Stimulated activated CD4-positive, alpha-beta T cell treated with anti-CD3 and anti-CD28 coated beads, Interleukin-12 subunit alpha, Interleukin-12 subunit beta, amount 100 ng/mL, for 4 hours (primary cell): ENCODE measurements around the gene ANKEF1.
"Not testable (repeated sequence)": the region's sequence is repeated elsewhere in the genome, so short reads cannot be mapped to it uniquely, and the experiment has no call there.

Experiments
- DNase-seq: peaks from one replicate; pipeline ENCODE4 v3.0.0-alpha.2; 2020

Gene ANKEF1

DNA sequence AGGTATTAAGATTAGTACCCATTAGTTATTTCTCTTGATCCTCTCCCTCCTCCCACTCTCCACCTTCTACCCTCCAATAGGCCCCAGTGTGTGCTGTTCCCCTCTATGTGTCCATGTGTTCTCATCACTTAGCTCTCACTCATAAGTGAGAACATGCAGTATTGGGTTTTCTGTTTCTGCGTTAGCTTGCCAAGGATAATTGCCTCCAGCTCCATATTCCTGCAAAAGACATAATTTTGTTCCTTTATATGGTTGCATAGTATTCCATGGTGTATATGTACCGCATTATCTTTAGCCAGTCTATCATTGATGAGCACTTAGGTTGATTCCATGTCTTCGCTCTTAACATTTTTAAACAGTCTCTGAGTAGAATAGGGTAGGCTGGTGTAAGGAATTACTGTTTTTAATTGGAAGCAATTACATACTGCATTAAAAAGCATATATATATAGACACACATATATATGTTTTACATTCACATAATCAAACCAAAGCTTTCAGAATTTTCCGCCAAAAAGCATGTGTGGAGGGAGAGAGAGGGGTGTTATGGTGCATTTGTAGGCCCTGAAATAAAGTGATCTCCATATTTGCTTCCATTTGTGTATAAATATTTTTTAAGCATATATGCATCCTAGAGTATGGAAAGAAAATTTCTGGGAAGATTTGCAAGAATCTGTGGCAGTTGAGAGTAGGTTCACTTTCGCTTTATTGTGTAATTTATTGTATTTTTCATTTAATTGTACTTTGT, 709 bp upstream of the ANKEF1 start:
- DNase-seq, result no peak

GRCh38 chr20:10036321-10036720, 1.5 kb downstream of the ANKEF1 start:
- not testable (repeated sequence) for DNase-seq

- no peak for DNase-seq
Observed at GRCh38 chr20:10040070-10040975, 5.5 kb downstream of the ANKEF1 start.

GRCh38 chr20:10042086-10042485, 7.3 kb downstream of the ANKEF1 start:
- DNase-seq, result no peak

DNA sequence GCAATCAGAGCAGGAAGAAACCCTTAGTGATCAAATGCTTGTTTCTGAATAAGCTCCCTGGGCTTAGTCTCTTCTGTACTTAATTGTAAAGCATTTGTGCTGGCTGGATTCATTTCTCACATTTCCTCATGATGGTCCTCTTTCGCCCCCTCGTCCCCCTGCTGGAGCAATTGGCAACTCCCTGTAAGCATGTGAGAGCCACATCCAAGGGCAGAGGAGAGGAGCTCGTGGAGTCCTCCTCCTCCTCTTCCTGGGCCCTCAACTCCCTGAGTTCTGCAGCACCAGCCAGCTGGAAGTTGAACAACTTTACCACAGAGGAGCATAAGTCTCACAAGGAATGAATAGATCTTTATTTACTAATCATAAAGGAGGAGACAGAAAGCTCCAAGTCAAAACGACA, 12.6 kb downstream of the ANKEF1 start:
- no peak for DNase-seq

- DNase-seq, result no peak
Observed at GRCh38 chr20:10051185-10051584, 16.4 kb downstream of the ANKEF1 start.

GRCh38 chr20:10059006-10059405, 24.2 kb downstream of the ANKEF1 start:
- no peak for DNase-seq

DNA sequence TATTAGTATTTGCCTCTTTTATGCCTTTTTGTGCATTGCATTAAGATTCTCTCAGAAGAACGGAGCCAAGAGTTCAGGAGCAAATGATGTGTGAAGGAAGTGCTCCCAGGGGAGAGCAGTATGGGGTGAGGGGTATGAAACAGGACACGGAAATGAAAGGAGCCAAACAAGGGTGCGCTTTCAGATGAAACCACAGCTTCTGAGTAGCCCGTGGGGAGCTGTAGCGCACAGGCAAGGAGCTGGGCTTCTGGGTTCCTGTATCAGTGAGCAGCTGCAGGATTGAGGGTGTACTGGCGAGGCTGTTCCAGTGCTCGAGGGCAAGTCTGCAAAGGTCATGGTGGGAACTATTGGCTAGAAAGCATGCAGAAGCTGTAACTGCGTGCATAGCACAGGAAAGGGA, 25.4 kb downstream of the ANKEF1 start:
- no peak for DNase-seq

DNA sequence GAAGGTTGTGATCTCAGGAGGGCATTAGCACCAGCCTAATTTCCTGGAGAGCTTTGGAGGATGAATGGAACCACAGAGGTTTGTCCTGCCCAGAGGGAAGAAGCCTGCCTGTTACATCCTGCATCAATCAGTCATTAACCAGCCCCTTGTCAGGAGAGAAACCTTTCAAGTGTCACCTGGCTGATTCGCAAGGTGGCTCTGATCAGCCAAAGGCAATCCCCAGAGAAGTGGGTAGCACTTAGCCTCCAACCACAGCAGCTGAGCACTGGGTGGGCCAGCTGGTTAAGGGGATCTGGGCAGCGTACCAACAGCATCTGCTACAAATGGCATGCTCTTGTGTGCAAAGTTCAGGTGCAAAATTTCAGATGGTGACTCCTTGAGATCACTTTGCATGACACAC, 26.9 kb downstream of the ANKEF1 start:
- no peak for DNase-seq

GRCh38 chr20:10063482-10063881, 28.7 kb downstream of the ANKEF1 start:
- no peak for DNase-seq

- DNase-seq, result no peak
Observed at GRCh38 chr20:10064611-10065010, 29.8 kb downstream of the ANKEF1 start.

DNA sequence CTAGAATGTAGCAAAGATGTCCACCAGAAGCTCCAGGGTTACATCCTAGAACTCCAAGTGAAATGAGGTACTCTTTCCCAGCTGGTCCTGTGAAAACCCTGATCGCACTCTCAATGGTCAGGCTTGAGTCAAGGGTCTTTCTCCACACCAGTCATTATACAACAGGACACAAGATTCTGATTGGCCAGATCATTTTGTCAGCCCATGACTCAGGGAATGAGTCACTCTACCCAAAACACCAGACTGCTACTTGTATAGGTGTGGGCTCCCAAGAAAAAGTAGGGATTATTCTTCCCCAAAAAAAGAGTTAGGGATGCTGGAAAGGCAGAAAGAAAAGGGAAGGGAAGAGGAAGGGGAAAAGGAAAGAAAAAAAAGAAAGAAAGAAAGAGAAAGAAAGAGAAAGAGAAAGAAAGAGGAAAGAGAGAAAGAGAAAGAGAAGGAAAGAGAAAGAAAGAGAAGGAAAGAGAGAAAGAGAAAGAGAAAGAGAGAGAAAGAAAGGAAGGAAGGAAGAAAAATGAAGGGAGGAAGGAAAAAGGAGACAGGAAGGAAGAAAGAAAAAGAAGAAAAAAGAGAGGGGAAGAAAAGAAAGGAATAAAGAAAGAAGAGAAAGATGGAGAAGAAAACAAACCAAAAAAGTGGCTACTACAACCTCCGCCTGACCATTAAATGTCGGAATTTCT, 30.5 kb downstream of the ANKEF1 start:
- no peak for DNase-seq

GRCh38 chr20:10067321-10067720, 32.5 kb downstream of the ANKEF1 start:
- no peak for DNase-seq

GRCh38 chr20:10074513-10074912, 39.7 kb downstream of the ANKEF1 start:
- no peak for DNase-seq

DNA sequence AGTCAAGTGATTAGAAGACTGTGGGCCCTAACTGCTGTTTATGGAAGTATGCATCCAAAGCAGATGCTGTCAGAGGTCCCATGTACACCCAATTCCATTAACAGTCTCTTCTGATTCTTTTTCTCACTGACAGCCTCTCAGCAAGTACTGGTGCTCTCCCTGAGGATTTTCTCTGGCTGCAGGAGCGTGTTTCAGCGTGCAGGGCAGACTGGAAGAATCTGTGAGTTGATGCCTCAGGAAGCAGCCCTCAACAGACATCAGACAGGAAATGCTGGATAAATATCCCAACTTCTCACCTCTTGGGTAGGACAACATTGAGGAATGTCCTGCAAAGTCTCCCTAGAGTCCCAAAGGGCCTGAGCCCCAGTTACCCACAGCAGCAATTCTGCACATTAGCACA, 40.8 kb downstream of the ANKEF1 start:
- no peak for DNase-seq

DNA sequence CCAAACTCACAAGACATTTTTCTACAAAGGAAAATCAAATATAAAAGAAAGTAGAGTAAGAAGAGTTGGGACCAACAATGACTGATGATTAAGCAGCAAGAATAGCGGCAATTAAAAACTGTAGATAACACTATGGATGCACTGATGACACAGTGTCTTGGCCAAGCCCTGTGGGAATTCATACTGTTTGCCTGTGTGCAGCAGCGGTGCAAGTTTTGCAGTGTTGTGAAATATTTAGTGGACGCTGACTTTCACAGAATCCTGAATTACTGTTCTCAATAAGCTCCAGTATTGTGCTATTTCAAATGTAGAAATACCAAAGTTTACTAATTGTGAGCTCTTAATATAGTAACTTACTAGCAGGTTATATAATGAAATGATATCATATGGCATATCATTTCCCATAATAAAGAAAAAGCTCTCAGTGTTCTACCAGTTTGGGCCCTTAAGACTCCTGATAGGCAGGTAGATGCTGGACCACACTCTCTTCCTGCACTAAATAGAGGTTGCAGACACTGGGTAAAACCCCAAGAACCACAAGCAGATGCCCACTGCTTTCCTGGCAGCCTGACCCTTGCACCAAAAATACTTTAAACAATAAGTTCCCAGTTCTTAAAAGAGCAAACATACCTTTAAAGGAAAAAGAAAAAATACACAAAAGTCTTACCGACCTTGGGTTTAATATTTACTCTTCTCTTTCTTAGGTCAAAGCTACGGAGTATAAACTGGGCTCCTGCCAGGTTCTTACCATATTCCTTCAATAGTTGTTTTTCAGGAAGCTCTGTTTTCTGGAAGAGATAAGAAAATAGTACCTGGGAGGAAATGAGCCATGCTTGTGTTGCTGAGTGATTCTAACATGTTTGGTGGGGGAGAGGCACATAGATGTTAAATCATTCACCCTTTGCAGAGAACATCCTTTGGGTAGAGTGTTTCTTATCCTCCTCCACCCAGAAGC, 41.6 kb downstream of the ANKEF1 start:
- no peak for DNase-seq

DNA sequence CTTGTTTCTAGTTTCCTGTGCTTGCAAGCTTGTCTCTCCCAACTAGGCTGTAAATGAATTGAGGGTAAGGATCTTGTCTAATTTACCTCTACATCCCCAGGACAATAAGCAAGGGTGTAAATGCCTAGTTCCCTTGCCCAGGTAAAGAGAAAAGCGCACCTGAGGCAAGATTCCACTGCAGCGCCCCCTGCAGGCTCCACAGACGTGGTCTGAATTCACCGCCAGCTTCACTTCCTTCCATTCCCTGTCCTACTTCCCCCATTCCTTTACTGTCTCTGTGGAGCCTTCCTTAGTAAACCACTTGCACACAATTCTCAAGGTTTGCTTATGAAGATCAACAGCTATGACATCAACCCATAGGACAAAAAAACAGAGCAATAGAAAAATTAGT, 42.3 kb downstream of the ANKEF1 start:
- no peak for DNase-seq

DNA sequence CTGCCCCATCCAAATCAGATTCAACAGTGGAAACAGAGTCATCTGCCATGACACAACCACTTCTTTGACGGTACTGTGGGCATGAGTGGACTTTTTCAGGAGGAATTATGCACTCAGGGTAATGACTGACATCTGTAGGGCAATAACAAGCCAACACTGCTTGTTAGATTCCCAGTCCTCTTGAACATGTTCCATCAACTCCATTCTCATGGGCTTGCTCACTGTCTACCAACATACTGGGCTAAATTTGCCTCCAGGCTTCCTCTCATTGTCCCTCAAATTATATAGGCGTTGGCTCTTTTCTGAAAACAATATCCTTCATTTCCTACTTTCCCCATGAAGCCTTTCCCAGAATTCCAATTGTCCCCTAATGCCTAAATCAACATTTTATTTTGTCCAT, 43.1 kb downstream of the ANKEF1 start:
- no peak for DNase-seq

GRCh38 chr20:10078403-10078802, 43.6 kb downstream of the ANKEF1 start:
- DNase-seq, result no peak

DNA sequence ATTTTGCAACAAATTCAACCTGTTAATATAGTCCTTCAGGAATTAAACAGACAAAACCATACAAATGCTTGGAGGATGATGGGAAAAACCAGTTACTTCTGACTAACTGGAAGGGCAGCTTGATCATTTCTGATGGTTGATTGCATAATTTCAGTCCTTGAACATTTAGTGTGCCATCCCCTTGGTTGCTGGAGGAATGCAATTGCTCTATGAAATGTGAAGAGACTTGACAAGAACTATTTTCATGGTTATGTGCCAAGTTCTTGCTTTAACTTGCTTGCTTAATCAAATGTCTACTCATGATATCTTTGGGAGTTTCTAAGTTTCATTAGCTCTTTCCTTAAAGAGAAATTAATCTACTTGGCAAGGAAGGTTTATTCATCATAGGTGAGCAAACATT, 45.2 kb downstream of the ANKEF1 start:
- DNase-seq, result no peak

DNA sequence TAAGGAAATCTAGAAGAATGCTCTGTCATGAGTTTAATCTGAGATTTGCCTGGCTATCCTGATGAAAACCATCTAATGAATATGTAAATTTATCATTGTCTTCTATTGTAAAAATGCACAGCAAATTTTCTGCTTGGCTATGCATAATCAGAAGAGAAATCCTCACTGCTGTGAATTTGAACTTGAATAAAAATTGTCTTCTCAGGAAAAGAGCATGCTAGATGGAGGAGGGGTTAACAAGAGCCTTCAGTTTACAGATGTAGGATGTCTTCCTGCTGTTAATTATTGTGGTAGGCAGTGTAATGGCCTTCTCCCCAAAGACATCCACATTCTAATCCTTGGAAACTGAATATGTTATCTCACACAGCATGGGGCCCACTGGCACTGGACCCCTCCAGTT, 45.8 kb downstream of the ANKEF1 start:
- DNase-seq, result no peak

GRCh38 chr20:10089871-10090587, 55.2 kb downstream of the ANKEF1 start:
- DNase-seq, result no peak
